Activated CD8-positive, alpha-beta memory T cell treated with anti-CD3 and anti-CD28 coated beads, Interleukin-2, amount 50 U/mL, for 1 hour (primary cell): ENCODE results near the gene EIF4G2.
A peak's percentile ranks its signal among the peaks of the same experiment; 100 is the strongest.
"Not testable (repeated sequence)": the region's sequence is repeated elsewhere in the genome, so short reads cannot be mapped to it uniquely, and the experiment has no call there.

Experiments
- DNase-seq: peaks from one replicate; pipeline ENCODE4 v3.0.0-alpha.2; 2020; ENCODE audit errors: extremely low read depth

The EIF4G2 gene

GRCh38 chr11:10808553-10809372 is at the start of gene EIF4G2:
TSS of gene EIF4G2 (minus strand) at chr11:10808926.
- DNase-seq: peak; percentile 95

GRCh38 chr11:10857709-10858438 is 49.1 kb upstream of the EIF4G2 start, which contains the start of gene ZBED5:
TSS of gene ZBED5 (minus strand) at chr11:10858053. CDS start at chr11:10854945, 3,108 bp downstream.
- peak; percentile 86 for DNase-seq

- DNase-seq: peak; percentile 1
Observed at GRCh38 chr11:10857459-10857708, 48.7 kb upstream of the EIF4G2 start.

GRCh38 chr11:10856689-10857458 is 48.1 kb upstream of the EIF4G2 start:
- DNase-seq: no peak

- no peak for DNase-seq
Observed at GRCh38 chr11:10855295-10855694, 46.6 kb upstream of the EIF4G2 start.

- DNase-seq: no peak
Observed at GRCh38 chr11:10847960-10848860, 39.5 kb upstream of the EIF4G2 start.

GRCh38 chr11:10846660-10847059 is 37.9 kb upstream of the EIF4G2 start:
- DNase-seq: no peak

- DNase-seq: no peak
Observed at GRCh38 chr11:10845589-10845988, 36.9 kb upstream of the EIF4G2 start.

- DNase-seq: no peak
Observed at GRCh38 chr11:10844796-10845195, 36.1 kb upstream of the EIF4G2 start.

- DNase-seq: no peak
Observed at GRCh38 chr11:10844356-10844755, 35.6 kb upstream of the EIF4G2 start.

GRCh38 chr11:10838881-10839280 is 30.2 kb upstream of the EIF4G2 start:
- DNase-seq: no peak

GRCh38 chr11:10838083-10838482 is 29.4 kb upstream of the EIF4G2 start:
- DNase-seq: no peak

GRCh38 chr11:10836884-10837283 is 28.2 kb upstream of the EIF4G2 start:
- not testable (repeated sequence) for DNase-seq

- no peak for DNase-seq
Observed at GRCh38 chr11:10829139-10829538, 20.4 kb upstream of the EIF4G2 start.

GRCh38 chr11:10828402-10828801 is 19.7 kb upstream of the EIF4G2 start:
- DNase-seq: no peak

- no peak for DNase-seq
Observed at GRCh38 chr11:10824888-10825287, 16.2 kb upstream of the EIF4G2 start.

- DNase-seq: no peak
Observed at GRCh38 chr11:10823152-10823579, 14.4 kb upstream of the EIF4G2 start.

GRCh38 chr11:10822491-10822890 is 13.8 kb upstream of the EIF4G2 start:
- DNase-seq: not testable (repeated sequence)

GRCh38 chr11:10818594-10818993 is 9.9 kb upstream of the EIF4G2 start:
- DNase-seq: no peak

- no peak for DNase-seq
Observed at GRCh38 chr11:10813945-10814344, 5.2 kb upstream of the EIF4G2 start.

- no peak for DNase-seq
Observed at GRCh38 chr11:10809373-10810160, 841 bp upstream of the EIF4G2 start.
